SU-DHL-6 (cell line): ENCODE measurements around the gene MOV10L1.

Experiments used
- H2AFZ ChIP-seq: fragments of 200-600 bp; sonication (generic); 2 replicates; pipeline ENCODE4 v1.6.1; 2014; ENCODE audit warnings: low read depth, mild to moderate bottlenecking, moderate library complexity, mixed read lengths, antibody characterized with exemption, low read length; ENCODE audit not compliant: severe bottlenecking
- H3F3A ChIP-seq: fragments of 200-600 bp; shearing (Covaris generic); 2 replicates; pipeline ENCODE4 v1.6.0; 2016; ENCODE audit warnings: antibody characterized with exemption, mild to moderate bottlenecking; ENCODE audit not compliant: insufficient read depth
- H3K27ac ChIP-seq: fragments of 200-600 bp; sonication (generic); 2 replicates; pipeline ENCODE4 v1.5.1; 2016; ENCODE audit warnings: low read depth, mild to moderate bottlenecking, low read length, moderate library complexity, mixed read lengths
- H3K27me3 ChIP-seq: fragments of 200-600 bp; sonication (generic), shearing (Covaris generic); 2 replicates; pipeline ENCODE4 v1.6.0; 2014; ENCODE audit warnings: mild to moderate bottlenecking, low read length
- H3K36me3 ChIP-seq: fragments of 200-600 bp; sonication (generic); 2 replicates; pipeline ENCODE4 v1.6.1; 2014; ENCODE audit warnings: mild to moderate bottlenecking, low read length, mixed read lengths
- H3K4me2 ChIP-seq: fragments of 300-600, 200-600 bp; shearing (Covaris generic), sonication (generic); 2 replicates; pipeline ENCODE4 v1.6.0; 2014; ENCODE audit warnings: low read length, low read depth, mild to moderate bottlenecking; ENCODE audit not compliant: poor library complexity, severe bottlenecking
- H3K4me3 ChIP-seq: fragments of 200-600 bp; sonication (generic); 2 replicates; pipeline ENCODE4 v1.5.1; 2014; ENCODE audit warnings: antibody characterized with exemption, low read length, mild to moderate bottlenecking, mixed read lengths; ENCODE audit not compliant: insufficient read depth, poor library complexity, severe bottlenecking
- H3K79me2 ChIP-seq: fragments of 200-600 bp; sonication (generic); 2 replicates; pipeline ENCODE4 v1.6.1; 2014; ENCODE audit warnings: mild to moderate bottlenecking, low read length, moderate library complexity; ENCODE audit not compliant: insufficient read depth
- H3K9ac ChIP-seq: fragments of 200-600 bp; sonication (generic); 2 replicates; pipeline ENCODE4 v1.7.0; 2014; ENCODE audit warnings: mild to moderate bottlenecking, low read length
- H3K9me2 ChIP-seq: fragments of 200-600 bp; sonication (generic); replicated peaks from 2 replicates; pipeline ENCODE4 v1.6.1; 2014; ENCODE audit warnings: low read length; ENCODE audit not compliant: insufficient read depth
- H3K9me3 ChIP-seq: fragments of 200-600 bp; sonication (generic); 2 replicates; pipeline ENCODE4 v1.6.1; 2014; ENCODE audit warnings: low read length, mixed read lengths; ENCODE audit not compliant: insufficient read depth
- H4K20me1 ChIP-seq: fragments of 200-600 bp; sonication (generic); 2 replicates; pipeline ENCODE4 v1.6.1; 2014; ENCODE audit warnings: low read depth, mild to moderate bottlenecking, antibody characterized with exemption, low read length, moderate library complexity, mixed read lengths
- CTCF ChIP-seq: fragments of 200-600 bp; sonication (generic); IDR thresholded peaks from one replicate; pipeline ENCODE4 v1.5.1; 2017; ENCODE audit warnings: antibody characterized with exemption, mild to moderate bottlenecking, low read length, moderate library complexity; ENCODE audit not compliant: insufficient read depth, poor library complexity, severe bottlenecking
- EZH2phosphoT487 ChIP-seq: fragments of 200-600 bp; sonication (generic), shearing (Covaris generic); conservative IDR thresholded peaks from 2 replicates; pipeline ENCODE4 v1.6.1; 2018; ENCODE audit warnings: mild to moderate bottlenecking, antibody characterized with exemption, low read length, moderate library complexity, mixed read lengths

Gene MOV10L1

GRCh38 chr22:50092342-50092741 lies 2.5 kb downstream of the MOV10L1 start:
- no peaks in the 10 kb centered on the region for H3F3A ChIP-seq
- no peak overlapping the region for H3K9ac ChIP-seq
- H3K79me2 ChIP-seq = no peaks in the 10 kb centered on the region
- H4K20me1 ChIP-seq = no peaks in the 10 kb centered on the region
- no peaks in the 10 kb centered on the region for H3K9me2 ChIP-seq
- no peaks in the 10 kb centered on the region for H3K9me3 ChIP-seq
- H2AFZ ChIP-seq = no peak overlapping the region
- TF ChIP-seq EZH2phosphoT487 (no peak), CTCF (no peak)
- H3K27ac ChIP-seq = no peak overlapping the region
- no peak overlapping the region for H3K4me3 ChIP-seq
- no peak overlapping the region for H3K4me2 ChIP-seq
- no peaks in the 10 kb centered on the region for H3K27me3 ChIP-seq
- H3K36me3 ChIP-seq = no peaks in the 10 kb centered on the region

GRCh38 chr22:50098052-50098451 lies 8.2 kb downstream of the MOV10L1 start:
- Histone ChIP-seq H3K9ac (no peak overlapping the region), H3K4me3 (no peak overlapping the region), H3K4me2 (no peak overlapping the region), H3F3A (no peaks in the 10 kb centered on the region), H4K20me1 (no peaks in the 10 kb centered on the region), H3K36me3 (no peaks in the 10 kb centered on the region), H3K79me2 (no peaks in the 10 kb centered on the region), H3K9me3 (no peaks in the 10 kb centered on the region), H3K27ac (no peak overlapping the region), H3K27me3 (no peaks in the 10 kb centered on the region), H2AFZ (no peak overlapping the region), H3K9me2 (no peaks in the 10 kb centered on the region)
- no peak for TF ChIP-seq CTCF
- no peak for TF ChIP-seq EZH2phosphoT487

GRCh38 chr22:50101870-50102565 lies 12.2 kb downstream of the MOV10L1 start:
- TF ChIP-seq CTCF = no peak
- no peak for TF ChIP-seq EZH2phosphoT487
- Histone ChIP-seq H3K27ac (no peak overlapping the region), H3K4me3 (no peak overlapping the region), H3K4me2 (no peak overlapping the region), H3K27me3 (no peaks in the 10 kb centered on the region), H3K9me2 (no peaks in the 10 kb centered on the region), H4K20me1 (no peaks in the 10 kb centered on the region), H3K9ac (no peak overlapping the region), H2AFZ (no peak overlapping the region), H3K79me2 (no peaks in the 10 kb centered on the region), H3F3A (no peaks in the 10 kb centered on the region), H3K9me3 (no peaks in the 10 kb centered on the region), H3K36me3 (no peaks in the 10 kb centered on the region)
